Posterior vena cava (tissue), 2 donors: ENCODE measurements around the gene SYPL2. TPM values are rescaled to one million over a fixed set of nuclear protein-coding genes. Genes with fewer than 3 reads are reported as not detected.
"Not testable (repeated sequence)": the region's sequence is repeated elsewhere in the genome, so short reads cannot be mapped to it uniquely, and the experiment has no call there.

Experiments
- DNase-seq: peaks from one replicate; pipeline ENCODE4 v3.0.0-alpha.2; 2020; ENCODE audit warnings: low spot score
- intact Hi-C, 2 donors: fragments of 100-400 bp; cut with DNase I; formaldehyde crosslinking; loops; one replicate each; pipeline versions ENCODE4 v1.14.1 to v1.14.2; 2022 to 2023
- total RNA-seq, 2 donors: library from RNA; stranded (reverse); fragmentation: NEBNext Ultra II Directional; extraction: Animal tissue kit (Norgen Biotek cat#: 25700); gene quantifications; one replicate each; pipeline ENCODE4 v1.2.1, GENCODE V29; 2021
- donor health status: DM: yes; HTN: yes; CAD: no.
- donor health status: DM: yes; HTN: yes; CAD: no.

The SYPL2 gene
- total RNA-seq, 2 donors from 2014 or later: 2.1 to 9.0 TPM

- no peak for DNase-seq
- intact Hi-C loops: no loop called here
Observed at GRCh38 chr1:109467301-109467777, 993 bp downstream of the SYPL2 start.

GRCh38 chr1:109468061-109468460 lies 1.7 kb downstream of the SYPL2 start:
- intact Hi-C loops: no loop called here
- DNase-seq: no peak

GRCh38 chr1:109468903-109469302 lies 2.6 kb downstream of the SYPL2 start:
- DNase-seq: no peak

GRCh38 chr1:109470245-109470644 lies 3.9 kb downstream of the SYPL2 start:
- intact Hi-C loops: no loop called here
- DNase-seq: no peak

More at GRCh38 chr1:109468903-109469302, 2.6 kb downstream of the SYPL2 start:
- intact Hi-C loops: no loop called here

DNA sequence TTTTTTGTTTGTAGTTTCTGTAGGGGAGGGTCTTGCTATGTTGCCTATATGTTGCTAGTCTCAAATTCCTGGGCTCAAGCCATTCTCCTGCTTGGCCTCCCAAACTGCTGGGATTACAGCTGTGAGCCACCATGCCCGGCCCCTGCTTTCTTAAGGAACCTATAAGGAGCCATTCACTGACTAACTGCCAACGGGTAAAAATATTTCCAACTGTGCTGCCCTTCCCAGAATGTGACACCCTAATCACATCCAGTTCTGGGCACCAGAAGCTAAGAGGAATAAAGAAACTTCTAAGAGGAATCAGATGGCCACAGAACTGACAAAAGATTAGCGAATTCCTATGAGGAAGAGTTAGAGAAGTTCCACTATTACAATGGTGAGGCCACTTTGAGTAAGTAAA lies 6.4 kb downstream of the SYPL2 start:
- intact Hi-C loops: no loop called here

GRCh38 chr1:109473284-109474057 lies 7.1 kb downstream of the SYPL2 start:
- DNase-seq, intact Hi-C loops: not testable (repeated sequence)

More for the DNA sequence above, 6.4 kb downstream of the SYPL2 start:
- DNase-seq: no peak

- DNase-seq: no peak
- intact Hi-C loops: no loop called here
Observed at GRCh38 chr1:109474697-109475096, 8.4 kb downstream of the SYPL2 start.

DNA sequence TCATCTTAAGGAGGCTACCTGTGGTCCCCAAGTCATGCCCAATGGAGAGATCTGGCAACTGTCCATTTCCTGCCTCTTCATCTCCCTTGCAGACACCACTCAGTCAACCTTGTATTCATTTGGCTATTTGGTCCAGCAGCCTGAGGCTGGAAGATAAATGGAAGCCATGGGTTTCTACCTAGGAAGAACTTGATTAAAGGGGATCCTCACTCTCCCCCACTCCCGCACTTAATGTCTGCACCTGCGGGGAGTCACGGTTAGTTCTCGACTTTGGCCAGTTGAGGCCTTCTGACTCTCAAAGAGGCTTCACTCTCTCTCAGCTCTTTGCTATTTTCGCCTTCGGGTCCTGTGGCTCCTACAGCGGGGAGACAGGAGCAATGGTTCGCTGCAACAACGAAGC lies 8.9 kb downstream of the SYPL2 start:
- intact Hi-C loops: no loop called here
- no peak for DNase-seq

GRCh38 chr1:109476825-109477224 lies 10.5 kb downstream of the SYPL2 start:
- DNase-seq: no peak
- intact Hi-C loops: no loop called here

- intact Hi-C loops: no loop called here
- no peak for DNase-seq
Observed at GRCh38 chr1:109477821-109478220, 11.5 kb downstream of the SYPL2 start.

- intact Hi-C loops: no loop called here
- DNase-seq: no peak
Observed at GRCh38 chr1:109478806-109479205, 12.5 kb downstream of the SYPL2 start.

GRCh38 chr1:109479311-109479710 lies 13.0 kb downstream of the SYPL2 start:
- no peak for DNase-seq
- intact Hi-C loops: no loop called here

DNA sequence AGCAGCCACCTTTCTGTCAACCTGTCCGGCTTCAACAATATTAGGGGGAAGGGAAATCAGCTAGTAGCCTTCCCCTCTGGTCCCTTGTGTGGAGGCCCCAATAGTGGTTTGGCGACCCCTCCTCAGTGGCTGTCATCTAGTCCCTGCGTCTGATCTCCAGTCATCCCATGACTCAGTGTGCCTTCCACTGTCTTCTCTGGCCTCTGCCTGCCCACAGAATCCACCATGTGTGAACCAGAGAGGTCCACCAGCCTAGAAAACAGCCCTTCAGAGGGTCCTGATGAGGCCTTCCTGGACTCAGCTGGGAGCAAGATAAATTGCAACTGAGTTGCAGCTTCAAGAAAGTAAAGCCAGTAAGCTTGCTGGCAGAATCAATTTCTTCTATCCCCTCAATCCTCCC lies 13.6 kb downstream of the SYPL2 start:
- no peak for DNase-seq
- intact Hi-C loops: loop anchor here in 1 of 2 donors (5.0 kb wide), 1 partner anchor 53 kb away; the partner anchor contains the start of gene PSMA5

- DNase-seq: no peak
- intact Hi-C loops: loop anchor here in 1 of 2 donors (5.0 kb wide), 1 partner anchor 54 kb away; the partner anchor contains the start of gene PSMA5
Observed at GRCh38 chr1:109481646-109482045, 15.3 kb downstream of the SYPL2 start.

DNA sequence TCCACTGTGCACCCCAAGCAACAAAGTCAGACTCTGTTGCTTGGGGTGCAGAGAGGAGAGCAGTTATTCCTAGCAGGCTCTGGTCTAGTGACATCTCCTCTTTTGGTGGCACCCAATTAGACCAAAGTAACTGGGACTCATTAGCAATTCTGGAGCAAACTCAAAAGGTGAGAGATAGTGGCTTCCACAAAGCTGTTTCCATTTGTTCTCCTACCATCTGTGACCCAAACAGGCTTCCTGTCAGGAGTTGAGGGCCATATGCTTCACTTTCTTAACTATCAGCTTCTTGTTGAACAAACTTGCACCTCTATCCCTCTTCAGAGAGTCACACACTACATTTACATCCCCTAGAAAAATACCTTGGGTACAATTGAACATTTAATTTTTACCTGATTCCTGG lies 15.9 kb downstream of the SYPL2 start:
- no peak for DNase-seq
- intact Hi-C loops: loop anchor here in 1 of 2 donors (5.0 kb wide), 1 partner anchor 55 kb away; the partner anchor contains the start of gene PSMA5

DNA sequence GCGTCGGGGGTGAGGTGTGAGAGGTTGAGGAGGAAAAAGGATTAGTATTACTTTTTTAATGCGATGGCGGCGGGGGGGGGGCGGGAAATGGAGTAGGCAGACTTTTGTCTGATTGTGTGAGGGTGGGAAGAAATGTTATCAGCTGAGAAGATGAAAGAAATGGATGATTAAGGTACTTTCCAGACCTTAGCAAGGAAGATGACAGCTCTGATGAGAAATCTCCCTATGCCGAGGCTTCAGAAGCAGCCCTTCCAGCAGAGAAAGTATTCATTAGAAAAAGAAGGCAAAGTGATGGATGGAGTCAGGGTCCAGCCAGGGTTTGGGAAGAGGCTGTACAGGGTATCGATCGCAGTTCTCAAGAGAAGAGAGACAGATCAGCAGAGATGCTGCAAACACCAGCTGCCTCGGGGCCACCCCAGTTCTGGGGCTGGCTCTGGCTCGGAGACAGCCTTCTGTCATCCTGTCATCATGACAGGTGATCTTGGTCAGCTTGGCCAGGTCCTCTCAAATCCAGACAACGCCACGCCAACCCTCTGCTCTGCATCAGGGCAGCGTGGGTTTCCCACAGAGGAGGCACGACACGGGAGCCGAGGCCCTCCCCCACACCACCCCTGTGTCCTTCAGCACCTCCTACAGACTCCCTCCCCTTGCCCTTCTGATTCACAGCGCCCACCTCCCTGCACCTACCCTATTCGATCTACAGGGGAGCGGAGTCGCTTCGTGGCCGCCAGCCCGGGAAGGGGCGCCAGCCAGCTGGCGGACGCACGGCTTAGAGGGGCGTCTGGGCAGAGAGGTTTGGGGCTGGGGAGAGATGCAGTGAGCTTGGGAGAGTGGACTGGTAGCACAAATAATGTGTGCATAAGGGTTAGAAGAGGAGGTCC lies 16.7 kb downstream of the SYPL2 start:
- intact Hi-C loops: loop anchor here in 1 of 2 donors (5.0 kb wide), 1 partner anchor 56 kb away; the partner anchor contains the start of gene PSMA5
- DNase-seq: no peak

- DNase-seq: peak; percentile 98
- intact Hi-C loops: loop anchor here in 1 of 2 donors (5.0 kb wide), 1 partner anchor 57 kb away; the partner anchor contains the start of gene PSMA5
Observed at GRCh38 chr1:109483672-109484518, 17.5 kb downstream of the SYPL2 start, which contains the start of gene ATXN7L2. ATXN7L2 (plus strand) TSS chr1:109483905; CDS start chr1:109483954, 49 bp downstream.

- DNase-seq: no peak
- intact Hi-C loops: loop anchor here in 1 of 2 donors (5.0 kb wide), 1 partner anchor 57 kb away; the partner anchor contains the start of gene PSMA5
Observed at GRCh38 chr1:109484519-109484975, 18.2 kb downstream of the SYPL2 start.

- intact Hi-C loops: no loop called here
- no peak for DNase-seq
Observed at GRCh38 chr1:109485001-109485400, 18.7 kb downstream of the SYPL2 start.
